Parathyroid adenoma (tissue), 2 donors: ENCODE measurements around the gene EIF5AL1.
"Not testable (repeated sequence)": the region's sequence is repeated elsewhere in the genome, so short reads cannot be mapped to it uniquely, and the experiment has no call there.

Experiments used
- H2AFZ ChIP-seq: fragments of 300-600 bp; sonication (generic); one replicate; pipeline ENCODE4 v1.7.0; 2017; ENCODE audit warnings: antibody characterized with exemption, mild to moderate bottlenecking
- H3K27ac ChIP-seq: fragments of 300-600 bp; sonication (generic); one replicate; pipeline ENCODE4 v1.7.0; 2017
- H3K27me3 ChIP-seq: fragments of 300-600 bp; sonication (generic); one replicate; pipeline ENCODE4 v1.7.0; 2017; ENCODE audit warnings: low read length; ENCODE audit not compliant: control insufficient read depth, insufficient read depth
- H3K36me3 ChIP-seq: fragments of 300-600 bp; sonication (generic); one replicate; pipeline ENCODE4 v1.7.0; 2017; ENCODE audit warnings: low read length; ENCODE audit not compliant: control insufficient read depth, insufficient read depth
- H3K4me1 ChIP-seq: fragments of 300-600 bp; sonication (generic); one replicate; pipeline ENCODE4 v1.7.0; 2017; ENCODE audit warnings: control low read depth
- H3K4me2 ChIP-seq: fragments of 300-600 bp; sonication (generic); one replicate; pipeline ENCODE4 v1.7.0; 2017; ENCODE audit warnings: low read length
- H3K4me3 ChIP-seq: fragments of 300-600 bp; sonication (generic); one replicate; pipeline ENCODE4 v1.7.0; 2017; ENCODE audit warnings: low read depth, low read length
- H3K79me2 ChIP-seq: fragments of 300-600 bp; sonication (generic); one replicate; pipeline ENCODE4 v1.7.0; 2017; ENCODE audit warnings: control low read depth
- H3K9ac ChIP-seq: fragments of 300-600 bp; sonication (generic); one replicate; pipeline ENCODE4 v1.7.0; 2017; ENCODE audit warnings: mild to moderate bottlenecking
- H3K9me3 ChIP-seq: fragments of 300-600 bp; sonication (generic); one replicate; pipeline ENCODE4 v1.7.0; 2017; ENCODE audit warnings: low read length; ENCODE audit not compliant: control insufficient read depth
- donor health status: primary hyperparathyroidism.

The EIF5AL1 gene

DNA sequence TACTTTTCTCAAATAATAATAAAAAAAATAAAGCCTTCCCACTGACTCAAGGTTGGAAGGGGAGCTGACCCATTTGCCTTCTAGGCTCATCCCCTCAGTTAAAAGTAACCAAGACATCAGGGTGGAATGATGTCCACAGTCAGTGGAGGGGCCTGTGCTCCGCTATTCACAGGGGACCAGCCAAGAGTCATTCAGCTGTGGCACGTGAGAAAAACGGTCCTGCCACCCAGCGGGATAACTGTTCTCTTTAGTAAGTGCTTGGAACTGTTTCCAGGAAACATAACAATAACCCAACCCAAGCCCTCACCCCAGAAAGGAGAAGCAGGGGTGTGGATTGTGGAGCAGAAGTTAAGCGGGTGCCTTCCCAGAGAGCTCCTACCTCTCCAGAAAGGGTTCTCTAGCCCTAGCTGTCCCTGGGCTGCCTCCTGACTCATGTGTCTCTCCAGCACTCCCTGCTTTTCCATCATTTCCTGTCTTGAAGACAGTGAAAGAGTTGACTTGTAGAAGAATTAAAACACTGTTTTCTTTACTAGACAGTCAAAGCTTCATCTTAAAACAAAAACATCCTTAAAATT, 2.3 kb upstream of the EIF5AL1 start:
- not testable (repeated sequence) for H3K36me3 ChIP-seq, H3K4me1 ChIP-seq, H3K4me3 ChIP-seq, H3K27ac ChIP-seq, H3K4me2 ChIP-seq, H3K27me3 ChIP-seq, H3K79me2 ChIP-seq, H2AFZ ChIP-seq, H3K9ac ChIP-seq, H3K9me3 ChIP-seq

DNA sequence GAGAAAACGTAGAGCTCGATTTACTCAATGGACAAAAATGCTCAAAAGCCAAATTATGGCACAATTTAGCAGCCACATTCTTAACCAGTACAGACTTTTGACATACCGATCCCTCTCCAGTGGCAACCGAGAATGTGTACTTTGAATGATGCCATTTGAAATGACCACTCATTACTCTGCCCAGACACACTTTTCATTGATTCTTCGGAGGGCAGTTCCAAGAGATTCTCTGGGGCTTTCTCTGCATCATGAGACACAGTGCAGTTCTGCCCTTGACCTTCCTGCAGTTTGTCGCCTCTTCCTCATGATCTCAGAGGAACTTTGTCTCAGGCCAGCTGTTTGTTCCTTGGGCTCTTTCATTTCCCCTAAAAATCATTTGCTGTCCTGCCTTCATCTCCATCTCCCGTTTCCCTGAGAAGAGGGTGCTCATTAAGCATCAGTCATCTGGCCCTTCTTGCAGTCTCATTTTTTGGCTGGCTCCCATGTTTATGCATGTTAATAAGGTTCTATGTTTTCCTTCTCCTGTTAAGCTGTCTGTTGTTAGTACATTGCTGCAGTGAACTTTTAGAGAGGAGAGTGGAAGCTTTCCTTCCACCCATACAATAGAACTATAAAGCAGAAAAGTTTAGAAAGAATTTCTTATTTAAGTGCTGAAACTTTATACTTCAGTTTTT, 4.3 kb downstream of the EIF5AL1 start:
- H3K9ac ChIP-seq, H3K4me3 ChIP-seq, H3K36me3 ChIP-seq, H2AFZ ChIP-seq, H3K4me1 ChIP-seq, H3K4me2 ChIP-seq, H3K79me2 ChIP-seq, H3K27me3 ChIP-seq, H3K9me3 ChIP-seq, H3K27ac ChIP-seq: not testable (repeated sequence)

DNA sequence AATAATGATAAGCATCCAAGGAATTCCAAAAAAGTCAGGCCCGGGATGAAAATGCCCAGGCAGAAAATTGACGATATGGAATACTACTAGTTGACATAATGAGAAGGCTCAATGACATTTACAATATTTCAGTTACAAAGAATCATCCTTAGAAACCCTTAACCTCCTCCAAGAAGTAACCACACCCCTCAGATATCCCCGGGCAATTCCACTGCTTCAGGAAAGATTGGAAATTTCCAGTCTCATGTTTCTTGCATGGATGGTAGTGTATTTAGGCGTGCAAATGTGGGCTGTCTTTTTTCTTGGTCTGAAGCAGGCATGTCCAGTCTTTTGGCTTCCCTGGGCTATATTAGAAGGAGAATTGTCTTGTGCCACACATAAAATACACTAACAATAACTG, 5.2 kb downstream of the EIF5AL1 start:
- H3K4me1 ChIP-seq, H3K9me3 ChIP-seq, H3K36me3 ChIP-seq, H2AFZ ChIP-seq, H3K27ac ChIP-seq, H3K27me3 ChIP-seq, H3K4me2 ChIP-seq, H3K79me2 ChIP-seq, H3K9ac ChIP-seq, H3K4me3 ChIP-seq: not testable (repeated sequence)

DNA sequence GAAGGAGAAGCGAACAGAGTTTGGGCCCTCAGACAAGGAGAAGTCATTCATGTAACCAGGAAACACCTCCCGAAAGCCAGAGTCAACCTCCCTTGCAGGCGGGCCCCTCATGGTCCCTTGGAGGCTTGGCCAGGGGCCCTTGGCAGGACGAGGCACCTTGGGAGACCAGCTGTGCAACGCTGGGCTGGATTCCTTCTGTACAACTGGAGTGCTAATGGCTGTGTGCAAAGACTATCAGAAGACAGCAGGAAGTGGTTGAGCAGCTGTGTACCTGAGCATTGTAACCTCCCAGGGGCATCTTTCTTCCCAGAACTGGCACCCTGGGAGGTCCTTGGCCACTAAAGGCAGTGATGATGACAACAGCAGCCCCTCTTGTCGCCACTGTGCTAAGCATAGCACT, 9.4 kb downstream of the EIF5AL1 start:
- H3K79me2 ChIP-seq, H3K9me3 ChIP-seq, H3K4me3 ChIP-seq, H3K27me3 ChIP-seq, H3K9ac ChIP-seq, H3K36me3 ChIP-seq, H2AFZ ChIP-seq, H3K4me2 ChIP-seq, H3K27ac ChIP-seq, H3K4me1 ChIP-seq: not testable (repeated sequence)

DNA sequence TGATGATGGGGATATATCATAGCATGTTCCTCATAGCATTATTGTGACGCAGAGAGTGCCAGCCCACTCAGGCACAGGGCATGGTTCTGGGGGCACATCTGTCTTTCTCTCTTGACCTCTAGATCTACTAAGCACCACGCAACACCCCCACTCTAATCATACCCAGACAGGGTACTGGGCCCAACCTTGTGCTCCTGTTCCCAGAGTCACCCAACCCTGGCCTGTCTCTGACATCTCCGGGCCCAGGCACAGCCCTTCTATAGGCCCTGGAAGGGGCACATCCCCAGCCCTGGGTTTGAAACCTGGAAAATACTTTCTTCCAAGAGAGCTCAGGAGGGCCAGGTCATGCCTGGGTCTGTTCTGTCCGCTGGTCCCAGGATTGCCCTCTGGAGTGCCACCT, 10.1 kb downstream of the EIF5AL1 start:
- H3K36me3 ChIP-seq, H3K4me1 ChIP-seq, H3K27ac ChIP-seq, H3K9ac ChIP-seq, H3K4me2 ChIP-seq, H3K27me3 ChIP-seq, H3K9me3 ChIP-seq, H3K79me2 ChIP-seq, H3K4me3 ChIP-seq, H2AFZ ChIP-seq: not testable (repeated sequence)

DNA sequence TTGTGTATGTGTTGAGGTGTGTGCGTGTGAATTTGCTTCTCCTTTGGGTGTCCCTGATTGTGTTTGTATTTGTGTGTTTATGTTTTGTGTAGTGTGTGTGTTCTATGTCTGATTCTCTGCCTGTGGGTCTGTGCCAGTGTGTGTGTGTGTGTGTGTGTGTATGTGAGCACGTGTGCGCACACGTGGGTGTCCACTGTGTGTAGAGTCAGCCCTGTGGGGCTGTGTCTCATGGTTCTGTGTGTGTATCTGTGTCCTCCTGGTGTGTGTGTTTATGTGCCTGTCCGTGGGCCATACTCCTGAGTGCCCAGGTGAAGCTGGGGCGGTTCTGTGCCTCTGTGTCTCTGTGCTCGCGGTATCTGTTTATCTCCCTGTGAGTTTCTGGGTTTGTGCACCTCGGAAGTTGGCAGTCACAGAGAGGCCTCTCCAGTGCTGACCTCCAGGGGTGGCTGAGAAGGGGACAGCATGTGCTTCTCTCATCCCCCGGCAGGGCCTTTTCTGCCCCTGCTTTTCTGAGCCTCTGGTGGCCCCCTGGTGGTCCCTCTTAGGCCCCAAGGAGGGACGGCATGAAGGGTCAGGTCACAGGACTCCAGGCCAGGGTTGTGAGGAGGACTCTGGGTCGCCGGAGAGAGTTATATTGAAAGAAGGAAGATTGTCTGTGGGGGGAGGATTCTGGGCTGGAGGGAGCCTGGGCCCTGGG, 11.0 kb downstream of the EIF5AL1 start:
- H3K4me2 ChIP-seq, H2AFZ ChIP-seq, H3K27me3 ChIP-seq, H3K4me1 ChIP-seq, H3K79me2 ChIP-seq, H3K36me3 ChIP-seq, H3K4me3 ChIP-seq, H3K9ac ChIP-seq, H3K27ac ChIP-seq, H3K9me3 ChIP-seq: not testable (repeated sequence)

DNA sequence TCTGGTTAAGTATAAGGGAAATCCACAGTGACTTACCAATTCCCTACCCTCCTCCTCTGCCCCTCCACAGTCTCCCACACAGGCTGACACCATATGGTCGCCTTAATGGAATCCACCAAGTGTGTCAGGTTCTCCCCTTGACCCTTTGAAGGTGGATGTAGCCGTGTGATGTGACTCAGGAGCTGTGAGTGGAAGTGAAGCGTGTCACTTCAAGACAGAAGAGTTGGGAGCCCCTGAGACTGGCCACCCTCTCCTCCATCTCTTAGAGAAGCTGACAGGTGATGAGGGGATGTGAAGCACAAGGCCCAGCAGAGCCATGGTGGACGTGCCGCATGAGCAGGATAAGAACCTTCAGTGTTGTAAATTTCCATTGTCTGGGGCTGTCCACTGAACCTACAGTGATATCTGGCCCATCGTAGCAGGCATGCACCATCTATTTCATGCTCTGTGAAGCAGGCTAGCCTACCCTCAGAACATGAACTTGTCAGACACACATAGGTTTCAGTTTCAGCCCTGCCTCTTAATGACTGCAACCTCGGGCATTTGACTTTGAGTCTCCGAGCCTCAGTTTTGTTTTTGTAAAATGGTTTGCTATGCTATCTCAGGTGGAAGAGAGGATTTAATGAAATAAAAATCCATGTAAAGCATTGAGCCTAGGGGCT, 12.8 kb downstream of the EIF5AL1 start:
- H3K27ac ChIP-seq, H3K79me2 ChIP-seq, H3K9me3 ChIP-seq, H3K9ac ChIP-seq, H3K4me3 ChIP-seq, H2AFZ ChIP-seq, H3K27me3 ChIP-seq, H3K4me2 ChIP-seq, H3K36me3 ChIP-seq, H3K4me1 ChIP-seq: not testable (repeated sequence)

DNA sequence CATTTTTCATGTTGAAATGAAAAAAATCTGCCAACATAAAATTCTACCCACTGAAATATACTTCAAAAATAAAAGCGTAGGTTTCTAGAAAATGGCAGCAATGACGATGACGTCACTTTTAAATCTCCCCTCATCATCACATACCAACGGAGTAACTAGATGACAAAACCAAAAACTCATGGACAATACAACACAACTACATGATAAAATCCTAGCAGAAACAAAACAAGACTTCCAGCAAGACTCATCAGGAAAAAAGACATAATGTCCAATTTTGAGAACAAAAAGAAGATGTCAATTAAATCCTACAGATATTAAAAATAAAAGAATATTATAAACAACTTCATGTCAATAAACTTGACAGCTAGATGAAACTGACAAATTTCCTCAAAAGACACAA, 15.9 kb downstream of the EIF5AL1 start:
- not testable (repeated sequence) for H3K9me3 ChIP-seq, H3K9ac ChIP-seq, H3K4me3 ChIP-seq, H3K27me3 ChIP-seq, H3K4me2 ChIP-seq, H3K4me1 ChIP-seq, H2AFZ ChIP-seq, H3K27ac ChIP-seq, H3K36me3 ChIP-seq, H3K79me2 ChIP-seq

DNA sequence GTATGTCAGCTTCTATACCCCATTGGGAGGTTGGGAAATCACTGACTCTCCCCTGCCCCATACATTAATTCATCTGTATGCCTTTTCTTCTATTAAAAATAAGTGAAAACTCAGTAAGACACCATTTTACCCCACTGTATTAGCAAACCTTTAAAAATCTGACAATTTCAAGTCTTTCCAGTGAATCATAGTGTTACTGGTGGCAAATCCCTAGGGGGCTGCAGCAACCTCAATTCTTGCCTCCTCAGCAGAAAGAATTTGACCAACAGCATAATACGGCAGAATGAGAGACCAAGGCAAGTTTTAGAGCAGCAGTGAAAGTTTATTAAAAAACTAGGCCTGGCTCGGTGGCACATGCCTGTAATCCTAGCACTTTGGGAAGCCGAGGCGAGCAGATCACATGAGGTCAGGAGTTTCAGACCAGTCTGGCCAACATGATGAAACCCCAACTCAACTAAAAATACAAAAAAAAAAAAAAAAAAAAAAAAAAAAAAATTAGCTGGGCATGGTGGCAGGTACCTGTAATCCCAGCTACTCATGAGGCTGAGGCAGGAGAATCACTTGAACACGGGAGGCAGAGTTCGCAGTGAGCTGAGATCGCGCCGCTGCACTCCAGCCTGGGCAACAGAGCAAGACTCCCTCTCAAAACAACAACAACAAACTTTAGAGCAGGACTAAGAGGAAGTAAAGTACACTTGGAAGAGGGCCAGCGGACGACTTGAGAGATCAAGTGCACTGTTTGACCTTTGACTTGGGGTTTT, 21.0 kb downstream of the EIF5AL1 start:
- H3K27me3 ChIP-seq, H3K36me3 ChIP-seq, H3K27ac ChIP-seq, H3K4me2 ChIP-seq, H2AFZ ChIP-seq, H3K79me2 ChIP-seq, H3K4me1 ChIP-seq, H3K9me3 ChIP-seq, H3K9ac ChIP-seq, H3K4me3 ChIP-seq: not testable (repeated sequence)

DNA sequence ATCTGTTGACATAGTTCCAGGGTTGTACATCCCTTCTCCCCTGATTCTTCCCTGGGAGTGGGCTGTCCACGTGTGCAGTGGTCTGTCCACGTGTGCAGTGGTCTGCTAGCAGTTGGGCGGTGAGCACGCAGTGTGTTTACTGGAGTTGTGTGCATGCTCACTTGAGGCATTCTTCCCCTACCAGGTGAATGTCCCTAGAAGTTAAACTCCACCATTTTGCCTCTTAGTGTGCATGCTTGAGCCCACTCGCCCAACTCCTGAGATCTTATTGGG, 21.5 kb downstream of the EIF5AL1 start:
- H3K79me2 ChIP-seq, H3K9ac ChIP-seq, H3K27ac ChIP-seq, H3K36me3 ChIP-seq, H3K4me2 ChIP-seq, H3K4me3 ChIP-seq, H3K27me3 ChIP-seq, H3K4me1 ChIP-seq, H3K9me3 ChIP-seq, H2AFZ ChIP-seq: not testable (repeated sequence)
